A549 (cell line): ENCODE measurements around the gene RXRA. TPM values are rescaled to one million over a fixed set of nuclear protein-coding genes. Genes with fewer than 3 reads are reported as not detected.
A peak's percentile ranks its signal among the peaks of the same experiment; 100 is the strongest.

Experiments
- ATAC-seq, 2 experiments: fragments of 200-7000 bp in 1 of 2; fragments of >200 bp in 1 of 2; cut with Nextera tagmentation in 1 of 2; cut with Tn5 transposase in 1 of 2; 3 replicates each; pipeline versions ENCODE4 v1.8.0 to v1.9.1; 2018 to 2020; ENCODE audit warnings: mild to moderate bottlenecking in 1 of 2, moderate library complexity in 1 of 2
- CTCF ChIA-PET: fragments of 300-600 bp; sonication (Branson Sonifier 250); formaldehyde crosslinking; extraction: SDS; loops from one replicate; lab custom pipeline; 2021; ENCODE audit warnings: antibody characterized with exemption, inconsistent platforms; lab: Yijun Ruan, JAX
- POLR2A ChIA-PET: fragments of 350-600 bp; formaldehyde crosslinking; extraction: SDS; loops from one replicate; lab custom pipeline; 2021; ENCODE audit warnings: antibody characterized with exemption, inconsistent platforms; lab: Yijun Ruan, JAX
- DNase-seq, 2 experiments: peaks; one replicate each; pipeline versions ENCODE4 v3.0.0 to v3.0.0-alpha.2; 2011 to 2016; ENCODE audit warnings: low read depth in 1 of 2, low spot score in 1 of 2
- FAIRE-seq: peaks from 2 replicates; lab custom pipeline; 2011; peaks lifted over from hg19 to GRCh38; lab: Jason Lieb, UNC
- H3K27ac ChIP-seq, 2 experiments: fragments of >200 bp; sonication (Bioruptor Twin); formaldehyde crosslinking; 3 replicates each; pipeline ENCODE4 v1.5.1; 2016 to 2017
- H3K4me1 ChIP-seq: fragments of >200 bp; sonication (Bioruptor Twin); formaldehyde crosslinking; 3 replicates; pipeline ENCODE4 v1.6.1; 2016
- H3K4me2 ChIP-seq: fragments of >200 bp; sonication (Bioruptor Twin); formaldehyde crosslinking; 3 replicates; pipeline ENCODE4 v1.6.1; 2016
- H3K4me3 ChIP-seq: fragments of >200 bp; sonication (Bioruptor Twin); formaldehyde crosslinking; 3 replicates; pipeline ENCODE4 v1.5.1; 2016
- H3K9me3 ChIP-seq: fragments of >200 bp; sonication (Bioruptor Twin); formaldehyde crosslinking; 3 replicates; pipeline ENCODE4 v1.6.1; 2016
- CEBPB ChIP-seq, 2 experiments: fragments of >200 bp in 1 of 2; sonication (Bioruptor Twin) in 1 of 2; formaldehyde crosslinking in 1 of 2; IDR thresholded peaks; 2 replicates each; pipeline ENCODE4 v1.6.1; 2012 to 2016
- EP300 ChIP-seq, 2 experiments: fragments of >200 bp; sonication (Bioruptor Twin); formaldehyde crosslinking; IDR thresholded peaks; 2 replicates in 1 of 2; 3 replicates in 1 of 2; pipeline ENCODE4 v1.6.1; 2016 to 2017
- ESRRA ChIP-seq: fragments of 150-350 bp; IDR thresholded peaks from 2 replicates; pipeline ENCODE4 v1.6.1; 2014; ENCODE audit warnings: mild to moderate bottlenecking, low read length, borderline replicate concordance
- FOXS1 ChIP-seq: fragments of 250-450 bp; sonication (Bioruptor Pico); IDR thresholded peaks from 2 replicates; pipeline ENCODE4 v1.5.0; 2020; ENCODE audit warnings: mild to moderate bottlenecking, moderate library complexity
- HOXB5 ChIP-seq: fragments of 250-450 bp; sonication (Bioruptor Pico); IDR thresholded peaks from 2 replicates; pipeline ENCODE4 v1.5.0; 2020; ENCODE audit warnings: mild to moderate bottlenecking, moderate library complexity
- MAZ ChIP-seq: fragments of 150-350 bp; IDR thresholded peaks from 2 replicates; pipeline ENCODE4 v1.6.1; 2014; ENCODE audit warnings: antibody characterized with exemption, low read depth, low read length, borderline replicate concordance
- MYC ChIP-seq: IDR thresholded peaks from 2 replicates; pipeline ENCODE4 v1.6.1; 2012; ENCODE audit warnings: mild to moderate bottlenecking, inconsistent platforms, low read length, improper control_type of control experiment, borderline replicate concordance
- NFE2L2 ChIP-seq: fragments of 150-350 bp; conservative IDR thresholded peaks from 2 replicates; pipeline ENCODE4 v1.6.1; 2014; ENCODE audit warnings: low read length
- WGBS: methylation state at CpG from one replicate; pipeline ENCODE4 v1.1.6; 2017; ENCODE audit errors: missing lambda C conversion rate; 5-methylcytosine and 5-hydroxymethylcytosine counted together
- polyA plus RNA-seq, 4 experiments: library from polyadenylated mRNA; depleted of rRNA in 3 of 4; stranded (reverse); fragments of >200 nt; fragmentation: RNase III in 1 of 4; extraction: RNeasy Plus Mini Kit Qiagen cat#74134 plus additional on column Dnase treatment in 1 of 4; gene quantifications; 2 replicates in 3 of 4; 3 replicates in 1 of 4; pipeline ENCODE4 v1.2.3, GENCODE V29; 2011 to 2017
- TF ChIP-seq, protein P1 (sequence below): fragments of 450-650 bp; IDR thresholded peaks from 2 replicates; pipeline ENCODE4 v1.6.1; 2014; ENCODE audit warnings: antibody characterized with exemption
- TF ChIP-seq, protein P2 (sequence below): fragments of >200 bp; sonication (Bioruptor Twin); formaldehyde crosslinking; IDR thresholded peaks from 3 replicates; pipeline ENCODE4 v1.5.1; 2016
- TF ChIP-seq, protein P3 (sequence below): fragments of 250-450 bp; sonication (Bioruptor Pico); IDR thresholded peaks from 2 replicates; pipeline ENCODE4 v1.5.0; 2021; ENCODE audit warnings: mild to moderate bottlenecking, moderate library complexity, borderline replicate concordance

The RXRA gene
- polyA plus RNA-seq, 2 of the 4 experiments (the other 2 are of a cell fraction): 6.6 to 23.9 TPM

DNA sequence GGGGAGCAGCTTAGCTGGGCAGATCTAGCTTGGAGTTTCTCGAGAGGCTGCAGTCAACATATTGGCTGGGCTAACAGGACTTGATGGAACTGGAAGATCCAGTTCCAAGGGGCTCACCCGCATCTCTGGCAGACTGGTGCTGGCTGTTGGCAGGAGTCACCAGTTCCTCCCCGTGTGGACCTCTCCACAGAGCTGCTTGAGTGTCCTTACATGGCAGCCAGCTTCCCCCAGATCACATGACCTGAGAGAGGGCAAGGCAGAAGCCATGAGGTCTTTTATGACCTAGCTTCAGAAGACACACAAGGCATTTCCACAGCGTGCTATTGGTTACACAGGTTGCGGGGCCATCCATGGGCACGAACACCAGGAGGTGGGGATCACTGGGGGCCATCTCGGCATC lies 26.4 kb upstream of the RXRA start:
- ChIA-PET CTCF (interaction anchor here (0.5 to 2.5 kb wide), 5 partner anchors 20 to 226 kb away, joined by 3 to 6 read pairs (median 4); no protein-coding TSS in a partner anchor), POLR2A (no interaction called here)
- Histone ChIP-seq H3K27ac (no peak overlapping the region), H3K4me1 (no peaks in the 10 kb centered on the region), H3K4me2 (no peak overlapping the region)
- ATAC-seq: no peak
- 60% methylated on average over 7 of the region's 7 CpGs for WGBS
- no peak for TF ChIP-seq CEBPB (IDR thresholded peaks at IDR 0.05)
- TF ChIP-seq, protein P1, sequence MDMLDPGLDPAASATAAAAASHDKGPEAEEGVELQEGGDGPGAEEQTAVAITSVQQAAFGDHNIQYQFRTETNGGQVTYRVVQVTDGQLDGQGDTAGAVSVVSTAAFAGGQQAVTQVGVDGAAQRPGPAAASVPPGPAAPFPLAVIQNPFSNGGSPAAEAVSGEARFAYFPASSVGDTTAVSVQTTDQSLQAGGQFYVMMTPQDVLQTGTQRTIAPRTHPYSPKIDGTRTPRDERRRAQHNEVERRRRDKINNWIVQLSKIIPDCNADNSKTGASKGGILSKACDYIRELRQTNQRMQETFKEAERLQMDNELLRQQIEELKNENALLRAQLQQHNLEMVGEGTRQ: 0 out of 2 replicates have a peak, but pooled peaks have one; percentile 7
- TF ChIP-seq, all 56 proteins: peak for 1
- Histone ChIP-seq H3K9me3 (no peaks in the 10 kb centered on the region), H3K4me3 (no peak overlapping the region)
- DNase-seq: no peak
- no peak for FAIRE-seq

DNA sequence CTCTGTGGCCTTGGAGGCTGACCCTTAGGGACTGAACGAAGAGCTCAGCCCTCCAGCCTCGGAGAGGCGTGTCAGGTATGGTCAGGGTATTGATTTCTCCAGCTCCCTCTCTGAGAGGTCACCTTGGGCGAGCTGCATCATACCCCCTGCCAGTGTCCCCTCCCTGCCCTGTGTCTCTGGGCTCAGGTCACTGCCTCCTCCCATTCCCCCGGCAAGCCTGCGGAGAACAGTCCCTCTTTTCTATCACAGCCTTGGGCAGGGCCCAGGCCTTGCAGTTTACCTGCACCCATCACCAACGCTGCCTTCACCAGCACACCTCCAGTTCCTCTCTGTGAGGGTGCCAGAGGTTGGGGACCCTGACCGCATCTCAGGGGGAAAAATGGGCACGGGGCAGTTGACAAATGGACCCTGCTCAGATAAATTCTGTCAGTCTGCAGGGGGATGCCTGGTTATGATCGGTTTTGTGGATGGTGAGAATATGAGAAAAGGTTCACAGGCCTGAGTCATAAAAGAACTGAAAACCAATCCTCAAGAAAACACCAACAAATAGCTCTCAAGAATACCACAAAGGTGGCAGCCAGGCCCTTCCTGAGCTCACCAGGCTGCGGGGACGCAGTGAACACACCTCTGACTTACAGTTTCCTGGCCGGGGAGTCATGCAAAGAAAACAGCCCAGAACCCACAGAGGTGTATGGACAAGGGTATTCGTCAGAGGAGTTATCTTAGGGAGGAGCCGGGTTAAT lies 24.7 kb upstream of the RXRA start:
- Histone ChIP-seq H3K27ac (no peak overlapping the region), H3K4me3 (no peak overlapping the region), H3K9me3 (no peaks in the 10 kb centered on the region), H3K4me1 (no peaks in the 10 kb centered on the region)
- DNase-seq (no peak), FAIRE-seq (no peak)
- WGBS: 67% methylated on average over 15 of the region's 15 CpGs
- ChIA-PET CTCF (interaction anchor here (1.0 kb wide), 1 partner anchor 142 kb away, joined by 3 read pairs; no protein-coding TSS in a partner anchor), POLR2A (no interaction called here)
- TF ChIP-seq MYC: no peak
- TF ChIP-seq, protein P2, sequence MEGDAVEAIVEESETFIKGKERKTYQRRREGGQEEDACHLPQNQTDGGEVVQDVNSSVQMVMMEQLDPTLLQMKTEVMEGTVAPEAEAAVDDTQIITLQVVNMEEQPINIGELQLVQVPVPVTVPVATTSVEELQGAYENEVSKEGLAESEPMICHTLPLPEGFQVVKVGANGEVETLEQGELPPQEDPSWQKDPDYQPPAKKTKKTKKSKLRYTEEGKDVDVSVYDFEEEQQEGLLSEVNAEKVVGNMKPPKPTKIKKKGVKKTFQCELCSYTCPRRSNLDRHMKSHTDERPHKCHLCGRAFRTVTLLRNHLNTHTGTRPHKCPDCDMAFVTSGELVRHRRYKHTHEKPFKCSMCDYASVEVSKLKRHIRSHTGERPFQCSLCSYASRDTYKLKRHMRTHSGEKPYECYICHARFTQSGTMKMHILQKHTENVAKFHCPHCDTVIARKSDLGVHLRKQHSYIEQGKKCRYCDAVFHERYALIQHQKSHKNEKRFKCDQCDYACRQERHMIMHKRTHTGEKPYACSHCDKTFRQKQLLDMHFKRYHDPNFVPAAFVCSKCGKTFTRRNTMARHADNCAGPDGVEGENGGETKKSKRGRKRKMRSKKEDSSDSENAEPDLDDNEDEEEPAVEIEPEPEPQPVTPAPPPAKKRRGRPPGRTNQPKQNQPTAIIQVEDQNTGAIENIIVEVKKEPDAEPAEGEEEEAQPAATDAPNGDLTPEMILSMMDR: no peak
- TF ChIP-seq MAZ: no peak
- TF ChIP-seq FOXS1 (CRISPR knock-in tag): no peak
- TF ChIP-seq, protein P1: no peak
- TF ChIP-seq CEBPB (IDR thresholded peaks at IDR 0.05): no peak
- TF ChIP-seq, protein P3, sequence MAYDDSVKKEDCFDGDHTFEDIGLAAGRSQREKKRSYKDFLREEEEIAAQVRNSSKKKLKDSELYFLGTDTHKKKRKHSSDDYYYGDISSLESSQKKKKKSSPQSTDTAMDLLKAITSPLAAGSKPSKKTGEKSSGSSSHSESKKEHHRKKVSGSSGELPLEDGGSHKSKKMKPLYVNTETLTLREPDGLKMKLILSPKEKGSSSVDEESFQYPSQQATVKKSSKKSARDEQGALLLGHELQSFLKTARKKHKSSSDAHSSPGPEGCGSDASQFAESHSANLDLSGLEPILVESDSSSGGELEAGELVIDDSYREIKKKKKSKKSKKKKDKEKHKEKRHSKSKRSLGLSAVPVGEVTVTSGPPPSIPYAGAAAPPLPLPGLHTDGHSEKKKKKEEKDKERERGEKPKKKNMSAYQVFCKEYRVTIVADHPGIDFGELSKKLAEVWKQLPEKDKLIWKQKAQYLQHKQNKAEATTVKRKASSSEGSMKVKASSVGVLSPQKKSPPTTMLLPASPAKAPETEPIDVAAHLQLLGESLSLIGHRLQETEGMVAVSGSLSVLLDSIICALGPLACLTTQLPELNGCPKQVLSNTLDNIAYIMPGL (CRISPR knock-in tag): no peak
- TF ChIP-seq HOXB5 (CRISPR knock-in tag): no peak
- TF ChIP-seq, all 56 proteins: peak for 0
- no peak overlapping the region for H3K4me2 ChIP-seq
- 0 out of 6 replicates have a peak, but pooled peaks of 1 of the 2 experiments have one; percentile 27 for ATAC-seq

DNA sequence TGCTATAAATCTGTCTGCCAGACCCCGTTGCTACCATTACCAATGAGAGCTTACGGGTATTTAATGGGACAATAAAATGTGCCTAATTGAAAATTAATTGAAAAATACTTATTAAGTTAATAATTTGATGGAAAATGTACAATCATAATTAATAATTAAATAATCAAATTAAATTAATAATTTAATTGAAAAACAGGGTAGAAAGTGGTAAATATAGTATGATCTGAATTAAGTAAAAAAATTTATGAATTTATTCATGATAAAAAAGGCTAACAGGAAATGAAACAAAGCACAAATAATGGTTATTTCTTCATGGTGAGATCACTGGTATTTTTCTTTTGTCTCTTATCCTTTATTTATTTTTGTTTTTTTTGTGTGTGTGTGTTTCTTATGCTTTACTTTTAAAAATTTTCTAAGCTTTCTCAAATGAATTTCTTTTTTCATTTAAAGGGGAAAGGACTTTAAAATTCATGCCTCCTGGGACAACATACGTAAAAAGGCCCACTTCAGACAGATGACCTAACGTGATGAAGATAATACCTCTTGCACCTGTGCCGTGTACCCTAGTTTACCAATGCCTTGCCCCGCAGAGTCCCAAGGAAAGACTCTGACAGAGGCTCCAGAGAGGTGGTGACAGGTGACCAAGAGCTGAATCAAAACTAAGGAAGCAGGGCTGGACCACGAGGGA lies 24.0 kb upstream of the RXRA start:
- ChIA-PET CTCF (no interaction called here), POLR2A (no interaction called here)
- H3K4me1 ChIP-seq: no peaks in the 10 kb centered on the region
- H3K27ac ChIP-seq: no peak overlapping the region
- ATAC-seq (no peak), DNase-seq (no peak), FAIRE-seq (no peak)
- no peak for TF ChIP-seq NFE2L2
- TF ChIP-seq EP300 (IDR thresholded peaks at IDR 0.05): no peak
- TF ChIP-seq, protein P2: no peak
- TF ChIP-seq ESRRA: no peak
- no peak overlapping the region for H3K4me2 ChIP-seq
- H3K4me3 ChIP-seq: no peak overlapping the region
- WGBS: 81% methylated on average over 7 of the region's 7 CpGs
- H3K9me3 ChIP-seq: no peaks in the 10 kb centered on the region
